Iris pigment epithelial cell (primary cell): ENCODE data around the gene PRICKLE2.

Experiments
- DNase-seq: peaks from one replicate; pipeline ENCODE4 v3.0.0-alpha.2; 2011; ENCODE audit warnings: low read depth

PRICKLE2 gene

DNA sequence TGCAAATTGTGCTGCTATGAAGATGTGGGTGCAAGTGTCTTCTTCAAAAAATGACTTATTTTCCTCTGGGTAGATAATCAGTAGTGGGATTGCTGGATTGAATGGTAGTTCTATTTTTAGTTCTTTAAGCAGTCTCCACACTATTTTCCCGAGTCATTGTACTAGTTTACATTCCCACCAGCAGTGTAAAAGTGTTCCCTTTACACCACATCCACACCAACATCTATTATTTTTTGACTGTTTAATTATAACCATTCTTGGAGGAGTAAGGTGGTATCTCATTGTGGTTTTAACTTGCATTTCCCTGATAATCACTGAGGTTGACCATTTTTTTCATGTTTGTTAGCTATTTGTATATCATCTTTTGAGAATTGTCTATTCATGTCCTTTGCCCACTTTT lies 182.3 kb downstream of the PRICKLE2 start:
- no peak for DNase-seq
